GM23338 (cell line): ENCODE measurements around the gene RNF44.

Source experiments
- CTCF ChIP-seq, 2 experiments: fragments of 200-600 bp in 1 of 2; sonication (generic) in 1 of 2; conservative IDR thresholded peaks; 2 replicates each; pipeline versions ENCODE4 v1.5.1 to v1.6.1; 2016 to 2017; ENCODE audit warnings: antibody characterized with exemption in 2 of 2, low read depth in 2 of 2, mild to moderate bottlenecking in 2 of 2, moderate library complexity in 1 of 2
- POLR2AphosphoS5 ChIP-seq: IDR thresholded peaks from 2 replicates; pipeline ENCODE4 v1.6.1; 2016; ENCODE audit warnings: antibody characterized with exemption, low read depth

- TF ChIP-seq CTCF (conservative IDR thresholded peaks at IDR 0.05; ENCODE audit: low read depth in 2 of 2) (no peak), POLR2AphosphoS5 (no peak)
These were observed 52.0 kb downstream of the RNF44 start for GRCh38 chr5:176485176-176485575.
